HuH-7.5 (cell line): Measurements from ENCODE around the gene GFER.

Experiments used
- DNase-seq: peaks from one replicate; pipeline ENCODE4 v3.0.0; 2011; ENCODE audit warnings: low spot score

GFER gene

GRCh38 chr16:1974157-1975070, 9.6 kb upstream of the GFER start:
- no peak for DNase-seq

DNA sequence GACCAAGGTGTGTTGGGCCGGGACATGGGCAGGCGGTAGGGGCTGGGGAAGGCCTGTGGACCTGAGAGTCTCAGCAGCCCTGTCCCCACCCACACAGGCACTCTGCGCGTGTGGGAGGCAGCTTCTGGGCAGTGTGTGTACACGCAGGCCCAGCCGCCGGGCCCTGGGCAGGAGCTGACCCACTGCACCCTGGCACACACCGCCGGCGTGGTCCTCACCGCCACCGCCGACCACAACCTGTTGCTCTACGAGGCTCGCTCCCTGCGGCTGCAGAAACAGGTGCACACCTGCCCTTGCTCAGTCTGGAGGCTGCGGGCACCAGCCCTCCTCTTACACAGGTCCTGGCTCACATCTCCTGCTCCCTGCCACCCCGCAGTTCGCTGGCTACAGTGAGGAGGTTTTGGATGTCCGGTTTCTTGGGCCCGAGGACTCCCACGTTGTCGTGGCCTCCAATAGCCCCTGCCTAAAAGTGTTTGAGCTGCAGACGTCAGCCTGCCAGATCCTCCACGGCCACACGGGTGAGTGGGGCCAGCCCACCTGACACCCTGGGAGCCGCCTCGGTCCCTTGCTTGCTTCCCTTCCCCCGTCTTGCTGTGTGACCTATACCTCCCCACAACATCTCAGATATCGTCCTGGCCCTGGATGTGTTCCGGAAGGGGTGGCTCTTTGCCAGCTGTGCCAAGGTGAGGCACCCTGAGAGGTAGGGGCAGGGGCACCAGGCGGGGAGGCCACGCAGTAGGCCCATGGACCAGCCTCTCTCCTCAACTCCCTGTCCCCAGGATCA, 8.4 kb upstream of the GFER start:
- no peak for DNase-seq

- no peak for DNase-seq
These were observed 7.8 kb upstream of the GFER start for GRCh38 chr16:1976216-1976520.

- no peak for DNase-seq
These were observed 6.8 kb upstream of the GFER start for GRCh38 chr16:1976951-1977874.

DNA sequence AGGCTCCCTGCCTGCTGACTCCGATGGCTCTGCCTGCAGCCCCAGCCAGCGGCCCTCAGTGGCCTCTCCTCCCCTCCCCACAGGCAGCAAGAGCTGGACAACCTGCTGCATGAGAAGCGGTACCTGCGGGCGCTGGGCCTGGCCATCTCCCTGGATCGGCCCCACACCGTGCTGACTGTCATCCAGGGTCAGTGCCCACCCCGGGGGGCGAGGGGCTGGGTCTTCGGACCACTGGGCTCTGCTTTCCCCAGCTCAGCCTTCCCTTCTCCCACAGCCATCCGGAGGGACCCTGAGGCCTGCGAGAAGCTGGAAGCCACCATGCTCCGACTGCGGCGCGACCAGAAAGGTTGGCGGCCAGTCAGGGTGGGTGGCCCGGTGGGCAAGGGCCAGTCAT, 6.1 kb upstream of the GFER start:
- no peak for DNase-seq

DNA sequence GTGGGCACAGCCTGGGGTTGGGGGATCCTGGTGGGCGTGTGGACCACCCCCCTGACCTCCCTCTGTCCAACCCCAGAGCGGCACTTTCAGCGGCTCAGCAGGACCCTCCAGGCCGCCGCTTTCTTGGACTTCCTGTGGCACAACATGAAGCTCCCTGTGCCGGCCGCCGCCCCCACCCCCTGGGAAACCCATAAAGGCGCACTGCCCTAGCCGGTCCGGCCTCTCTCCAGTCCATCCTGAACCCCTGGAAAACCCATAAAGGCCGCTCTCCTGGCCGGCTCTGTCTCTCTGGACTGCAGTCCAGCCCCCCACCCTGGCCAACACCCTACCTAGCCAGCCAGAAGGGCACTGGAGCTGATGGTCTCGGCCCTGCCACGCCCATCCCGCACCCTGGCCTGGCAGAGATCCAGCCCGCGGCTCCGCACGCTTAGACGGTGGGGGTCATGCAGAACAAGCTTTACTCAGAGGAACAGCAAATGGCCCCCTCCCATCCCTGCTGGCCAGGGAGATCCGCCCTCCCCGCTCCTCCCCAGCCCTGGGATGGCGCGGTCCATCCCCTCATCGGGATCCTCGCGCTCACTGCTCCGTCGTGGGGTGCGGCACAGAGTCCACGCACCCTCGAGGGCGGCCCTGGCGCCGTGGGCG, 5.4 kb upstream of the GFER start:
- no peak for DNase-seq

- DNase-seq, result no peak
These were observed 4.5 kb upstream of the GFER start for GRCh38 chr16:1979271-1980029.

- DNase-seq, result no peak
These were observed 3.8 kb upstream of the GFER start for GRCh38 chr16:1980030-1980769.

GRCh38 chr16:1980770-1981087, 3.3 kb upstream of the GFER start:
- no peak for DNase-seq

DNA sequence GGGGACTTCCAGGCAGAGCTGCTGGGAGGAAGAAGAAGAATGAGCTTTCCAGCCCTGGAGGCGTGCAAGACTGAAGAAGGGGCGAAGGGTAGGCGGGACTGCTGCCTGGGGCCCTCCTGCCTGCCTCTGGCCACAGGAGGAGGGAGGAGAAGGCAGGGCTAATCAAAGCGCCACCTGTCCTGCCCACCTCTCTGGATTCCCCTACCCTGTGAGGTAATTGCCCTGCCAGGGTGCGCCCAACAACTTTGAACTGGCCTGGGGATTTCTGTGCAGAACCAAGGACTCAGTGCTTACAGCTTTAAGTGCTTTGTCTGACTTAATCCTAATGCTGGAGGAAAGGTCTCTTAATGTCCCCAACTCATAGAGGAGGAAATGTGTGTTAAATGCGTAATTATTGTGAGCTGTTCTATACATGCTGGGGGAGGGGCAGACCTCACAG, 2.6 kb upstream of the GFER start, which contains the start of gene NOXO1:
Gene NOXO1, minus strand, starts transcription at position 72 of the 439 bp plus-strand sequence. CDS start 290 bp downstream, outside the sequence.
- DNase-seq, result no peak

GRCh38 chr16:1982013-1982433, 2.0 kb upstream of the GFER start:
- DNase-seq, result no peak

DNA sequence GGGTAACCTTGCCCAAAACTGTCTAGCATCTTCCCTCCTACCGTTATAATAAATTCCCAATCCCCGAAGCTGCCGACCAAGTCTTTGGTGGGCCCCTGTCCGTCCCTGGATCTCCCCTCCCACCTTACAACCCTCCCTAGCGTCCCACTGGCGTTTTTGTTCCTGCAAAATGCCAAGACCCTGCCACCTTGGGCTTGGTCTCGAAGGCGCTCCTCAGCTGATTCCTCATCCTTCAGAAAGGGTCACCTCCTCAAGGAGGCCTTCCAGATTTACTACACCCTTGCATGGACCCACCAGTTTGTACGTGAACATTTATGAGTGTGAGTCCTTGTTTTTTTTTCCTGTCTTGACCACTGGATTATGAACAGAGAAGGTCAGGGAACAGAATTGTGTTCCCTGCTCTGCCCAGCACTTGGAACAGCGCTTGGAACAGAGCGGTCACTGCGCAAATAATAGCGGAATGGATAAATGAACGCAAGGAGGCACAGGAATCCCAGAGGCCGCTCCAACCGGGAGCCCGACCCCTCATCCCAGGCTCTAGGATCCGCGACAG, 926 bp upstream of the GFER start:
- DNase-seq, result no peak

DNA sequence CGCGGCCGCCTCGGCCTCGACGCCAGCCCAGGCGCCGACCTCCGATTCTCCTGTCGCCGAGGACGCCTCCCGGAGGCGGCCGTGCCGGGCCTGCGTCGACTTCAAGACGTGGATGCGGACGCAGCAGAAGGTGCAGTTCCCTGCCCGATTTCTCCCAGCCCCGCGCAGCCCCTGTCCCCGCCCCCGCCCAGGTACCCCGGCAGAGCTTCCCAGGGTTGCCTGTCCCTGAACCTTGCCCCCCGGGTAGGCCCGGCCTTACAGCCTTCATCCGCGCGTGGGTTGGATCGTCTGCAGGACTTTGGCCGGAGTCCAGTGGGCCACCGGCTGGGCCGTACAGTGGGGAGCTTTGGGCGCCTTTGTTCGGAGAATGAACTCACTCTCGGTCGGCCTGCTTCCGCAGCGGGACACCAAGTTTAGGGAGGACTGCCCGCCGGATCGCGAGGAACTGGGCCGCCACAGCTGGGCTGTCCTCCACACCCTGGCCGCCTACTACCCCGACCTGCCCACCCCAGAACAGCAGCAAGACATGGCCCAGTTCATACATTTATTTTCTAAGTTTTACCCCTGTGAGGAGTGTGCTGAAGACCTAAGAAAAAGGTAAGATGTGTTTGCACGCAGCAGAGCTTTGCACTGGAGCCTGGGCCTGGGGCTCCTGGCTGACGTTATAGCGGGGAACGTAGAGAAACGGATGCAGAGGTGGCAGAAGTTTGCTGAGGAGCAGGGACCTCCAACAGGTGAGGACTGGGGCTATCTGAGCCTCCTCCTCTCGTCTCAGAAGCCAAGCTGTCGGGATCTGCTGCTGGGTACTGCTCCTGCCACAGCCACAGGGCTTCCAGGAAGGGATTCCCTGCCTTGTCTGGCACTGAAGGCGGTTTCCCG, 593 bp downstream of the GFER start:
- DNase-seq, result peak; percentile 67

GRCh38 chr16:1985466-1986150, 1.6 kb downstream of the GFER start:
- no peak for DNase-seq

- DNase-seq, result no peak
These were observed 3.2 kb downstream of the GFER start for GRCh38 chr16:1987198-1987597.

- DNase-seq, result peak; percentile 46
These were observed 5.5 kb downstream of the GFER start, which contains the start of gene SYNGR3 for GRCh38 chr16:1989209-1990100. SYNGR3 (plus strand) TSS chr16:1989970; CDS start chr16:1990103, 133 bp downstream.

DNA sequence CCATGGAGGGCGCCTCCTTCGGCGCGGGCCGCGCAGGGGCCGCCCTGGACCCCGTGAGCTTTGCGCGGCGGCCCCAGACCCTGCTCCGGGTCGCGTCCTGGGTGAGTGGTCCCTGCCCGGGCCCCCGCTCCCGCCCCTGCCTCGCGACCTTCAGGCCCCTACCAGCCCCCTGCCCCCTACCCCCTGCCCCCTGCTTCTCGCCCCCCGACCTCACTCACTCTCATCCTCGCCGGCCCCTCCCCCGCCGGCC, 6.0 kb downstream of the GFER start:
- no peak for DNase-seq
